ENCODE measurements around the gene PPME1.

Gene PPME1

DNA sequence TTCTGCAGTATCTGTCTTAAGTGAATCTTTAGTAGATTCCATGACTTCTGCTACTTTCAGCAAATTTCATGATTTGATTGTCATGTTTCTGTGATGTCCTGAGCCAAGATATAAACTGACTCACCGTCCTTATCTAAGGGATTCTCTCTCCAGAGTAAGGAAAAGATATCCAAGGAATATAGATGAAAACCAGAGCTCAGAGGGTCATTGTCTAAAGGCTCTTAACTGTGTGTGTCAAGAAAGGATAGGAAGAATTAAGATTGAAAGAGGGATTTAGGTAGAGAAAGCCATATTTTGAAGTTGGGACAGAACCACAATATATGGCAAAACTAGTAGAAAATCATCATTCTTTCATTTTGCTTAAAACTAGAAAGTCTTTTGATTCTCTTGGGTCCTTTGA is 50.7 kb downstream of the PPME1 start:
- in situ Hi-C loops (cut with MboI; ENCODE audit: low sequenced_read_pairs), result no loop called here

DNA sequence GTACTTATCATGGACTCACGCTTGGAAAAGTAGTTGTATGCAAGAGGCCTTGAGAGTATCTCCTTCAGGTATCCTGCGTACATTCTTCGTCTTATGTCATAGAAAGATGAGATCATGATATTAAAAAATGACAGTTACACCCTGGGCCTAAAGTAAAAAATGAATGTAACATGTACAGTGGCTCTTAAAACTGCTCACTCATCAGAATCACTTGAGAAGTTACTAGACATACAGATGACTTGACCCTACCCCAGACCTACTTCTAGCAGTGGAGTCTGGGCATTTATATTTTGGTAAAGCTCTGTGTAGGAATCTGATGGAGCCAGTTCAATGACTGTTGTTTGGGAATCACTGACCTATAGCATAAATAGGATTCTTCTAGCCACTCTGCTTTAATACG is 54.5 kb downstream of the PPME1 start:
- in situ Hi-C loops (cut with MboI; ENCODE audit: low sequenced_read_pairs), result no loop called here

DNA sequence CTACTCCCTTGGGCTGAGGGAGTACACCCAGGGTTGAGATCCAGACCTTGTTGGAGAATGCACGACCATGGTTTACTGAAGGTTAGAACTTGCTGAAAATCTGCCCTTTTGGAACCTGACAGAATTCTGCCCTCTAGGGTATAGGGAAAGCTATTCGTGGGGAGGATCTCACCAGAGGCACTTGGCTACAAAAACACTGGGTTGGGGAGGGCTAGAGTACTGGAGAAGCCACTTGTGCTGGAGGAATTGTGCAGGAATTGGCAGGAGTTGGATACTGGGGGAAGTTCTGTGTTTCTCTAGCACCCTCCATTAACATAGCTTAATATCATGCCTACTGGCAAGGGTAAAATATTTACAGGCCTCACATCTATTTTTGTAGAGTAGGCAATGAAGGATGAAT is 55.8 kb downstream of the PPME1 start:
- in situ Hi-C loops (cut with MboI; ENCODE audit: low sequenced_read_pairs), result no loop called here

DNA sequence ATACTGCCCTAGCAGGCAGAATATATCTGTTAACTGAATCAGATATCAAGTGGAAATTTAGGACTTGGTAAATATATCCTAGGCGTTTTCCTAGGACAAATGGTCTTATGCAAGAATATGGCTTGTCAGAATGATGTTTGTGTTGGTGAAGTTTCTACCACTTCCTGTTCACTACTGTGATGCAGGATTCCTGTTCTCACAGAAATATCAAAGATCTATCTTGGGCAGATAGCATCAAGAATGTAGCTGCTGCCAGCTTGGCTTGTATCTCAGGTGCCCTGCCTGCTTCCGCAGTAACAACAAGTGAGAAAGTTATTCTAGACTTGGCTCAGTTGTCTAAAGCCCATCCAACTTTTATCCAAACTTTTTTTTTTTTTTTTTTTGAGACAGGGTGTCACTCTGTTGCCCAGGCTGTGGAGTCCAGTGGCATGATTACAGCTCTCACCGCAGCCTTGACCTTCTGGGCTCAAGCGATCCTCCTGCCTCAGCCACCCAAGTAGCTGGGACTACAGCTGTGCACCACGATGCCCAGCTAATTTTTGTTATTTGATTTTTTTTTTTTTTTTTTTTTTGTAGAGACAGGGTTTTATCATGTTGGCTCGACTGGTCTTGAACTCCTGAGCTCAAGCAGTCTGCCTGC is 61.3 kb downstream of the PPME1 start:
- in situ Hi-C loops (cut with MboI; ENCODE audit: low sequenced_read_pairs), result no loop called here

- in situ Hi-C loops (cut with MboI; ENCODE audit: low sequenced_read_pairs), result no loop called here
These were observed 62.6 kb downstream of the PPME1 start for GRCh38 chr11:74233683-74234082.

GRCh38 chr11:74235121-74235520 is 64.0 kb downstream of the PPME1 start:
- in situ Hi-C loops (cut with MboI; ENCODE audit: low sequenced_read_pairs), result no loop called here

- in situ Hi-C loops (cut with MboI; ENCODE audit: low sequenced_read_pairs), result no loop called here
These were observed 66.5 kb downstream of the PPME1 start for GRCh38 chr11:74237541-74237940.

- in situ Hi-C loops (cut with MboI; ENCODE audit: low sequenced_read_pairs), result no loop called here
These were observed 67.2 kb downstream of the PPME1 start for GRCh38 chr11:74238243-74238642.

GRCh38 chr11:74248469-74248868 is 77.4 kb downstream of the PPME1 start:
- in situ Hi-C loops (cut with MboI; ENCODE audit: low sequenced_read_pairs), result no loop called here

DNA sequence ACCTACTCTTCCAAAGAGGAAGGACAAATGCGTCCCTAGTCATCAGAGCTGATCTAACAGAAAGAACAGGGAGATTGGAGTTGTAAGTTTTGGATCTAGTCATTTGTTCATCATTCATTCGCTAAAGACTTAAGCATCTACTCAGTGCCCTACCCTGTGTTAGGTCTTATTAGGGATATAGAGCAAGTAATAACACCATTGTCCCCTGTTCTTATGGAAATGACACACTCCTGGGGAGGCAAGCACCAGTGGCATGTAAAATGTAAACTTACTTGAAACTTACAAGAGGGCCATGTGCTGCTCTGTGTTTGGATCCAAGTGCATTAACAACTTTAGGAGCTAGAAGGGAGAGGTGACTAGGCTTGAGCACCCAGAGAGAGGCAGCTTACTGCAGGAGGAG is 78.4 kb downstream of the PPME1 start:
- in situ Hi-C loops (cut with MboI; ENCODE audit: low sequenced_read_pairs), result no loop called here

- in situ Hi-C loops (cut with MboI; ENCODE audit: low sequenced_read_pairs), result no loop called here
These were observed 82.3 kb downstream of the PPME1 start for GRCh38 chr11:74253361-74253760.

GRCh38 chr11:74255741-74256375 is 84.8 kb downstream of the PPME1 start:
- in situ Hi-C loops (cut with MboI; ENCODE audit: low sequenced_read_pairs), result no loop called here

DNA sequence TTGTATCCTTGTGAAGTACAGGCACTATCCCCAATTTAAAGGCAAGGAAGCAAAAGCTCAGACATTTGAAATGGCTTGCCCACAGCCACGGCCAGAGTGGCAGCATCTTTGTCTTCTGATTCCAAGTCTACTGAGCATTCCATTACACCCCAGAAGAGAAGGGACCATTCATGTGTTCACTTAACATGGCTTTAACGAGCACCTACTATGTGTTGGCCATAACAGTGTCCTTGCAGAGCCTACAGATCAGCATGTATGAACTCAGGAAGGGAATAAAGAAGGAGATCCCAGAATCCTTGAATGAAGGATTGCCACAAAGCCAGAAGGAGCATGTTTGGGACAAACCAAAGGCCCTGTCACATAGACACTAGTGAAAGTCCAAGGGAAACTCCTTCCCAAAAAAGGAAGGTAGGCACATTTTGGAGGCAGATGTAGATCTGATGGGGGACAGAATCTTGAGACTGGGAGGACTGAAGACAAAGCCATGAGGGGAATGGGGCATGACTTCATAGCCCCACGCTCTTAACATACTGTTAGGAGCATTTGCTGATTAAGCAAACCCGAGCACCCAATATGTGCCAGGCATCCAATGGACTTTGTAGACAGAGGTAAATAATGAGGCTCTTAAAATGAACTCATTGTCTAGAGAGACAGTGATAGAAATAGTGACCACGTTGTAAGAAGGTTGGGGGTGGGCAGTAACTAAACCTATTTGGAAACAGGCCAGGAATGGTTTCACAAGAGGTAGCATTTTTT is 85.5 kb downstream of the PPME1 start:
- in situ Hi-C loops (cut with MboI; ENCODE audit: low sequenced_read_pairs), result no loop called here

GRCh38 chr11:74257959-74258553 is 87.0 kb downstream of the PPME1 start:
- in situ Hi-C loops (cut with MboI; ENCODE audit: low sequenced_read_pairs), result no loop called here

- in situ Hi-C loops (cut with MboI; ENCODE audit: low sequenced_read_pairs), result no loop called here
These were observed 91.6 kb downstream of the PPME1 start for GRCh38 chr11:74262725-74263124.

GRCh38 chr11:74265256-74265655 is 94.2 kb downstream of the PPME1 start:
- in situ Hi-C loops (cut with MboI; ENCODE audit: low sequenced_read_pairs), result no loop called here

- in situ Hi-C loops (cut with MboI; ENCODE audit: low sequenced_read_pairs), result no loop called here
These were observed 95.9 kb downstream of the PPME1 start for GRCh38 chr11:74267014-74267413.

GRCh38 chr11:74268456-74268855 is 97.4 kb downstream of the PPME1 start:
- in situ Hi-C loops (cut with MboI; ENCODE audit: low sequenced_read_pairs), result no loop called here

GRCh38 chr11:74269161-74269811 is 98.2 kb downstream of the PPME1 start:
- in situ Hi-C loops (cut with MboI; ENCODE audit: low sequenced_read_pairs), result no loop called here

- in situ Hi-C loops (cut with MboI; ENCODE audit: low sequenced_read_pairs), result no loop called here
These were observed 101.2 kb downstream of the PPME1 start for GRCh38 chr11:74272276-74272675.

GRCh38 chr11:74276581-74276980 is 105.5 kb downstream of the PPME1 start:
- in situ Hi-C loops (cut with MboI; ENCODE audit: low sequenced_read_pairs), result no loop called here

Measured in hTERT RPE-1 (cell line).